ENCODE data around the gene MXRA7. TPM values are rescaled to one million over a fixed set of nuclear protein-coding genes. Genes with fewer than 3 reads are reported as not detected.

The MXRA7 gene
- total RNA-seq, 4 donors from 2014 or later: 24.3 to 43.0 (median 30.6) TPM

DNA sequence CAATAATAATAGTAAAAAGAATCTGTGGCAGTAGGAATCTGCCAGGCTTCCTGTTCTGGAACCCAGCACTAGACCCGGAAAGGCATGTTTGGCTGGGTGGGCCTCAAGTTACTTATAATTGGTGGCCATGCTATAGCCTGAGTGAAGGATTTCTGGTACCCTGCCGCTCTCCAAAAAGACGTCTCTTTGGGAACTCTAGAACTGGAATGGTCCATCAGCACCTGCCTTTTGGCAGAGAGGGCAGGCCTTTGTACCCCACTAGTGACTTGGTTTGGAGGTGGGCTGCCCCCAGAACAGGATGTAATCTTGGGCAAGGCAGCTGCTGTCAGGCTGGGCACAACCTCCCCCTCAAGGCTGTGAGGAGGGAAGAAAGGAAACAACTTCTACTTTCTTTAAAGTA lies 37.9 kb downstream of the MXRA7 start:
- H3K27me3 ChIP-seq: no peaks in the 10 kb centered on the region
- H3K36me3 ChIP-seq: no peaks in the 10 kb centered on the region
- H3K27ac ChIP-seq: no peak overlapping the region
- H3K9me3 ChIP-seq: no peaks in the 10 kb centered on the region
- in situ Hi-C loops (cut with MboI; ENCODE audit: low sequenced_read_pairs in 4 of 4): no loop called here
- H3K4me1 ChIP-seq: peaks cover 7 to 13% of the 10 kb centered on the region in 2 donors
- intact Hi-C loops (cut with DNase I; ENCODE audit: low total_unique reads): no loop called here
- no peak for TF ChIP-seq POLR2A (IDR thresholded peaks at IDR 0.05)
- TF ChIP-seq, protein P1, sequence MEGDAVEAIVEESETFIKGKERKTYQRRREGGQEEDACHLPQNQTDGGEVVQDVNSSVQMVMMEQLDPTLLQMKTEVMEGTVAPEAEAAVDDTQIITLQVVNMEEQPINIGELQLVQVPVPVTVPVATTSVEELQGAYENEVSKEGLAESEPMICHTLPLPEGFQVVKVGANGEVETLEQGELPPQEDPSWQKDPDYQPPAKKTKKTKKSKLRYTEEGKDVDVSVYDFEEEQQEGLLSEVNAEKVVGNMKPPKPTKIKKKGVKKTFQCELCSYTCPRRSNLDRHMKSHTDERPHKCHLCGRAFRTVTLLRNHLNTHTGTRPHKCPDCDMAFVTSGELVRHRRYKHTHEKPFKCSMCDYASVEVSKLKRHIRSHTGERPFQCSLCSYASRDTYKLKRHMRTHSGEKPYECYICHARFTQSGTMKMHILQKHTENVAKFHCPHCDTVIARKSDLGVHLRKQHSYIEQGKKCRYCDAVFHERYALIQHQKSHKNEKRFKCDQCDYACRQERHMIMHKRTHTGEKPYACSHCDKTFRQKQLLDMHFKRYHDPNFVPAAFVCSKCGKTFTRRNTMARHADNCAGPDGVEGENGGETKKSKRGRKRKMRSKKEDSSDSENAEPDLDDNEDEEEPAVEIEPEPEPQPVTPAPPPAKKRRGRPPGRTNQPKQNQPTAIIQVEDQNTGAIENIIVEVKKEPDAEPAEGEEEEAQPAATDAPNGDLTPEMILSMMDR (IDR thresholded peaks at IDR 0.05 in 4 of 5, conservative IDR thresholded peaks at IDR 0.05 in 1 of 5): no peak
- ATAC-seq (no peak), DNase-seq (no peak)
- H3K4me3 ChIP-seq: no peak overlapping the region

DNA sequence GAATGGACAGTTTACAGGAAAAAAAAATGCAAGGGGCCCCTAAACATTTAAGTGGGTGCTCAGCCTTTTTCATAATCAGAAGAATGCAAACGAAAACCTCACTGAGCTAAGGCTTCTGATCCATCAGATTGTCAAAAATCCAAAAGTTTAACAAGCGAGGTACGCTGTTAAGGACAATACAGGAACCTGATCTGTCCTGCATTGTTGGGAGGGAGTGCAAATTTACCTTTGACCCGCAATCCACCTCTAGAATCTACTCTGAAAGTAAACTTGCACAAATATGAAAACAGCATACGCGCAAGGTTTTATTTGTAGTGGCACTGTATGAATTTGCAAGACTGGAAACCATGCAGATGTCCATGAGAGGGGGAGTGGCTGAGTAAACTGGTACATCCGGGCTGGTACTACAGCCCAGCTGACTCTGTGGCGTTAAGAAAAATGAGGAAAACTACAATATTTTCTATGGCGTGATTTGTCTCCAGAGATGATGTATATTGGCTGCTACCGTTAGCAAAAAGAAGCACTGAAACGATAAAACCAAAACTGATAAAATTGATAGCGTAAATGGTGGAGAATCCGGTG lies 38.4 kb downstream of the MXRA7 start:
- H3K27ac ChIP-seq: peak overlapping the region; percentile 81 to 93 (median 88)
- in situ Hi-C loops (cut with MboI; ENCODE audit: low sequenced_read_pairs in 4 of 4) (no loop called here), intact Hi-C loops (cut with DNase I; ENCODE audit: low total_unique reads) (no loop called here)
- no peaks in the 10 kb centered on the region for H3K27me3 ChIP-seq
- ATAC-seq (no peak), DNase-seq (no peak)
- H3K4me3 ChIP-seq: peak overlapping the region; percentile 61 to 94 (median 74)
- no peaks in the 10 kb centered on the region for H3K9me3 ChIP-seq
- peaks cover 7 to 13% of the 10 kb centered on the region in 2 donors for H3K4me1 ChIP-seq
- TF ChIP-seq, protein P1 (IDR thresholded peaks at IDR 0.05 in 4 of 5, conservative IDR thresholded peaks at IDR 0.05 in 1 of 5): no peak
- no peak for TF ChIP-seq POLR2A (IDR thresholded peaks at IDR 0.05)
- no peaks in the 10 kb centered on the region for H3K36me3 ChIP-seq

DNA sequence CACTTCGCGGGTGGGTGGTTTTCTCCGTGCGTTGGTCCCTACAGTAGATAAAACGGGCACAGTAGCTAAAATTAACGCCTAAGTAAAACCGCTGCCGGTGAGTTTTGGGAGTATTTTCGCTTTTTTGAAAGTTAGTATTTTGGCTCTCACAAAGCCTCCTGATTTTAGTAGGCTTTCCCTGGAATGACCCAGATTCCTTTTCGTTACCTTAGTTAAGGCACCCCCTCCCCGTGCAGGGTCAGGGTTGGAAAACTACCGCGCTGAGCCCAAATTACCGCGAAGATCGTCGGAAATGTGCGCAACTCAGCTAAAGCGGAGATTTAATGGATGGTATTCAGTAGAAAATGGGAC lies 38.9 kb downstream of the MXRA7 start:
- peak overlapping the region; percentile 81 to 93 (median 88) for H3K27ac ChIP-seq

DNA sequence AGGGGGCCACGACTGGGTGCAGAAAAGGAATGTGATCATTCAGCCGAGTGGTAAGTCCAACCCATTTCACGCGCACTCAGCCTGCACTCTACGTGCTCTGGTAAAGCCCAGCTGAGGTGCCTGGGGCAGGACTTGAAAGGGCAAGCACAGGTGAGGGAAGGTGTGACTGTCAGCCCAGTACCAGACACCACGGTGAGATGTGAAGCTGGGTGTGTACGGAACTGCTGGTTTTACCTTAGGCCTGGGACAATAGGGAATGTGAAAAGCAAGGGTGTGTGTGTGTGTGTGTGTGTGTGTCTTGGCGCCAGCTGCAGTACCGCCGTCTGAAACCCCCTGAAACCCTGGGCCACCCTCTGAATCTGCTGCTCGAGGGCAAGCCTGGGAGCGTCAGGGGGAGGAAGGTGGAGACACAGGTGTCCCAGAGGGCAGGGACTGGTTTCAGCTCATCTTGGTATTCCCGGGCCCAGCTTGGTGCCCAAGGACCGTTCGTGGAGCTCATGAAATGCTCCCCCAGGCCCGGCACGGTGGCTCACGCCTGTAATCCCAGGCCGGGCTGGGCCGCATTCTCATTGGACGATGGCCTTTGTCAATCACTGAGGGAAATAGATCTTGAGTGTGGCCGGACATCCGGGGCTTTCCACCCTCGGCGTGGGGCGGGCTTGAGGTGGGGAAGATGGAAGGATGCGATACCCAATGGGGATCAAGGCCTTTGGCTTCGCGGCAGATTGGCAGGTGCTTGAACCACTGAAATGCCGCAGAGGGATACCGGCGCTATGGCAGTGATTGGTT lies 39.4 kb downstream of the MXRA7 start:
- intact Hi-C loops (cut with DNase I; ENCODE audit: low total_unique reads): no loop called here
- ATAC-seq (peak; percentile 100), DNase-seq (peak; percentile 99 to 100)
- no peaks in the 10 kb centered on the region for H3K36me3 ChIP-seq
- in situ Hi-C loops (cut with MboI; ENCODE audit: low sequenced_read_pairs in 4 of 4): no loop called here
- H3K9me3 ChIP-seq: no peaks in the 10 kb centered on the region
- TF ChIP-seq, protein P1 (IDR thresholded peaks at IDR 0.05 in 4 of 5, conservative IDR thresholded peaks at IDR 0.05 in 1 of 5): peak in 1 of 5 experiments; percentile 19
- TF ChIP-seq POLR2A (IDR thresholded peaks at IDR 0.05): no peak
- H3K27ac ChIP-seq: peak overlapping the region; percentile 81 to 93 (median 88)
- H3K4me1 ChIP-seq: peaks cover 7 to 13% of the 10 kb centered on the region in 2 donors
- H3K27me3 ChIP-seq: no peaks in the 10 kb centered on the region
- H3K4me3 ChIP-seq: peak overlapping the region; percentile 61 to 94 (median 74)

More for the DNA sequence above, 38.9 kb downstream of the MXRA7 start:
- ATAC-seq (peak; percentile 31 to 33), DNase-seq (no peak)
- intact Hi-C loops (cut with DNase I; ENCODE audit: low total_unique reads): no loop called here
- H3K4me1 ChIP-seq: peaks cover 7 to 13% of the 10 kb centered on the region in 2 donors
- no peaks in the 10 kb centered on the region for H3K27me3 ChIP-seq
- TF ChIP-seq POLR2A (IDR thresholded peaks at IDR 0.05): peak; percentile 29 to 67
- TF ChIP-seq, protein P1 (IDR thresholded peaks at IDR 0.05 in 4 of 5, conservative IDR thresholded peaks at IDR 0.05 in 1 of 5): peak in 1 of 5 experiments; percentile 4
- peak overlapping the region; percentile 61 to 94 (median 74) for H3K4me3 ChIP-seq
- H3K36me3 ChIP-seq: no peaks in the 10 kb centered on the region
- no peaks in the 10 kb centered on the region for H3K9me3 ChIP-seq
- in situ Hi-C loops (cut with MboI; ENCODE audit: low sequenced_read_pairs in 4 of 4): no loop called here

All from gastrocnemius medialis (tissue), 4 donors.